DMS 273 treated with DMSO at 0.1 percent for 48 hours (cell line): Measurements from ENCODE around the gene CHRNA4.
"Not testable (repeated sequence)": the region's sequence is repeated elsewhere in the genome, so short reads cannot be mapped to it uniquely, and the experiment has no call there.

Experiments used
- DNase-seq: peaks from one replicate; lab custom pipeline; 2025; lab: John Stamatoyannopoulos, UW

Gene CHRNA4

DNA sequence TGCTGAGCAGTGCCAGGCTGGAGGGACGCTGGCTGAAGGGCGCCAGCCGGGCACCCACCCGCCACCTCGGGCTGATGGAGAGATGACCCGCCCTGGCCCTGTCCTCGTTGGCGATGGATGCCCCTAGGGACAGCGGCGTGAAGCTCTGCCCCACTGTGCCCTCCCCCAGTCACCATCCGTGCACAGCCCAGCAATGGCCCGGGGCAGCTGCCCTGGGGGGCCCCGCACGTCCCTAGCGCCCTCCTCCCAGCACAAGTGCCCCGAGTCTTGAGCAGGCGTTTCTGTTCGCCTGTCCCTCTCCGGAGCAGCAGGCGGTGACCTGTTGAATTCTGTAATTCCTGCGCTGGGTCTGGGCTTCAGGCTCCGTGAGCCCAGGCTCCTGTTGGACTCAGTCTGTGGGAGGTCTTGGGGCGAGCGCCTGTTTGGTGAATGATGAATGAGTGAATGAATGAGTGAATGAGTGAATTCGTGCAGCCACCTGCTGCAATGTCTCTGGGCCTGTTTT lies 36.8 kb upstream of the CHRNA4 start:
- no peak for DNase-seq

DNA sequence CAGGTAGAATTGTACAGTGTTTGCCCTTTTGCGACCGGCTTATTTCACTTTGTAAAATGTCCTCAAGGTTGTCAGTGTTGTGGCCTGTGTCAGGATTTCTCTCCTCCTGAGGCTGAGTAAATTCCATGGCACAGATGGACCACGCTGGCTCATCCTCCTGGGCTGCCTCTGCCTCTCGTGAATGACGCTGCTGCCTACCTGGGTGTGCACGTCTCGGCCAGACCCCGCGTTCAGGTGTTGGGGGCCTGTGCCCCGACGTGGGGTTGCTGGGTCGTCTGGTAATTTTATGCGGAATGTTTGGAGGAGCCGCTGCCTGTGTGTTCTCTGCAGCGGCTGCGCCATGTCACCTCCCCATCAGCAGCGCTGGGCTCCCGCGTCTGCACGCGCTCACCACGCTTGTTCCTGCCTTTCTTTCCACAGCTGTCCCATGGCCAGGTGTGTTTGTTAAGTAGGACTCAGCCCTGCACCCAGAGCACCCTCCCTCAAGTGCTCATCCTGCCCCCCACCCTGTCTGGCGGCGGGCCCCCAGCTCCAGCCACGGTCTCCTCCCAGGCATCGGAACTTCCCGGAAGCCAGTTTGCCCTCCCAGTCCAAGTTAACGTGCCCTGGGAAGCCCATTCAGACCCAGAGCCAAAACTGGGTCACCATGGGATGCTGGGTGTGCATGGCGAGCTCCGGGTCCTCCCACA lies 36.1 kb upstream of the CHRNA4 start:
- no peak for DNase-seq

DNA sequence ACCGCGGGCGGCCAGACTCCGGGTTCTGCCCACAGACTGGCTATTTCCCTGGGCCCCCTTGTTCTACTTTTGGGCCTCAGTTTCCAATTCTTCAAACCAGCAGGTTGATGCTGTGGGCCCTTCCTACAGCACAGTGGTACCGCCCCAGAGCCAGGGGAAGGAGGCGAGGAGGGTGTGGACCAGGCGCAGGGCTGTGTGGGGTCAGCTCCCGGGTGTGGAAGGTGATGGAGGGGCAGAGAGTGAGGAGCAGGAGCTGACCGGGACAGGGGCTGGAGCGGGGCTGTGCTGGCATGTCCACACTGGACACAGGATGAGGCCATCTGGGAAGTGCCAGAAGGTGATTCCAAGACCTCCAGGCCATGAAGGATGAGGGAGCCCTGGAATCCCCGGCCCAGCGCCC lies 35.2 kb upstream of the CHRNA4 start:
- no peak for DNase-seq

DNA sequence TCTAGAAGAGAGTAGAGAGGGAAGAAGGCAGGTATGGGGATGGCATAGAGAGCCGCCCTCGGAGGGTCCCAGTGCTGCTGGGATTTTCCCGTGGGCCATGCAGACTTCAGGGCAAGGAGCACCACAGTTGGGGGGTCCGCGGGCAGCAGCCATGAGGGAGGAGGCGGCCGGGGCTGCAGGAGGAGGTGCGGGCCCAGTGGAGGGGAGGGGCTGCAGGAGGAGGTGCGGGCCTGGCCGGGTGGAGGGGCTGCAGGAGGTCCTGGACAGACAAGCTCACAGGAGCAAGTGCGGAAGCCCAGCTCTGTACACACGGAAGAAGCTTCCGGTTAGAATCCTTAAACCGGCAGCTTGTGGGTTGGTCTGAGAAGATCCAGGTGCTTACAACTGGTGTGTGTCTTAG lies 34.6 kb upstream of the CHRNA4 start:
- DNase-seq, result no peak

DNA sequence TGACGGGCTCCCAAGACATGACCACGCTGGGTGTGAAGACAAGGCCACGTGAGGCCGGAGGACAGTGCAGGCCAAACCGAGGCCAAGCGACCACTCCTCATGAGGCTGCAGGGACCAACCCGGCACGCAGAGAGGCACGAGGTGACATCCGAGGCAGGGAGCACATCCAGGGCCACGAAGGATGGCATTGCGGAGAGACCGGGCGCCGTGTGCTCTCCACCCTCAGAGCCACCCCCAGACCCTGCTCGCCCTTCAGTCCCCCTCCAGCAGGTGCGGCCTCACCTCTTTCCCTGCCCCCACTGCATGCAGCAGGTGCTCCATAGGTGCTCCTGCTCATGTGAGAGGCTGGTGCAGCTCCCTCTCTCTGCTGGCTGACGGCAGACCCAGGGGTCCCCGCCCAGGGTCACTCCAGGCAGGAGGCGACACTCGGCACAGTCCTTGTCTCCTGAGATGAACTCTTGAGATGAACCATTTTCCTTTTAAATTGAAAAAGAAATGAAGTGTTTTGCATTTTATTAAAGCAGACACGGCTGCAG lies 33.8 kb upstream of the CHRNA4 start:
- DNase-seq, result no peak

DNA sequence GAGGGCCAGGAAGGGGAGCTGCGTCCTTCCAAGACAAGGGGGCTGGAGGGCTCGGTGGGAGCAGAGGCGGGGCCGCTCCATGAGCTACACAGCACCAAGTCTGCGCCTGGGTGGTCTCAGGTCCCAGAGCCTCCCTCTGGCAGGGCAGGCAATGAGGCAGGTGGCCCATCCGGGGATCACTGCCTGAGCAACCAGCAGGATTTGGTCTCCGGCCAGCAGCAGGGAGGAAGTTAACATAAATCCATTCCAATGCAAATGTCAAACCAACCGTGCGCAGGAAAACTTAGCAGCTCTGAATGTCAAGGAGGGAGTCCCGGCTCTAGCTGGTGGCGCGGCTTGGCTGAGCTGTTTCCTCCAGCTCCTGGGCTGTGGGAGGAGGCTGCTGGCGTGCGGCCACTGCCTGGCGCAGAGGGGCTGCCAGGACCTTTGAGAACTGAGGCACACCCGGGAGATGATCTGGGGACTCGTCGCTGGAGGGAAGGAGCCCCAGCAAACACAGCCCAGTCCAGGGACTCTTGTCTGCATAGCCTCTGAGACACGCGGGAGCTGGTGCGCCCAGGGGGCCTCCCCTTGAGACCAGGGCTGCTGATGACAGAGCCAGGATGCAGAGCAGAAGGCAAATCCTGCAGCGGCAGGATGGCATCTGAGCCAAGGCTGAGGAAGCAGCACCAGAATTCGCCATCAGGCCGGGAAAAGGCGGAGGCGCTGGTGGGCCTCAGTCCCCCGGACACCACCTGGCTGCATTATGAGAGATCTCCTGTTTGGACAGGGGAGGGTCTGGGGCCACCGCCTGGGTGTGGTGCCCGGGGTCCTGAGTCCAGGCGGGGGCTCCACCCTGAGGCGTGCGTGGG lies 33.1 kb upstream of the CHRNA4 start:
- DNase-seq, result peak; percentile 44

DNA sequence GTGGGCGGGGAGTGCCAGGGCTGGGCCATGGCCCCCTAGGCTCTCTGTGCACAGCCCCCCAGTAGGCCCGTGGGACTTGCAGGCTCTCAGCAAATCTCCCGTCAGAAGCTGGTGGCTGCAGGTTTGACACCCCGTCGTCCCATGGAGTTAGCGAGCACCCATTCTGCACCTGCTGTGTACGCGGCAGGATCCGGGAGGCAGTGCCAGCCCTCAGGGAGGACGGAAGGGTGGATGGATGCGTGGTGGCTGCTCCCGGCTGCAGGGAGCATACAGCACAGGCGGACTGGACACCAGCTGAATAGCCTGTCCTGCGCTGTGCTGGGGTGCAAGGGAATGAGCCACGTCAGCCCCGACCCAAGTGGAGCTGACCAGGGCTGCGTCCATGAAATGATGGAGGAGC lies 32.4 kb upstream of the CHRNA4 start:
- no peak for DNase-seq

DNA sequence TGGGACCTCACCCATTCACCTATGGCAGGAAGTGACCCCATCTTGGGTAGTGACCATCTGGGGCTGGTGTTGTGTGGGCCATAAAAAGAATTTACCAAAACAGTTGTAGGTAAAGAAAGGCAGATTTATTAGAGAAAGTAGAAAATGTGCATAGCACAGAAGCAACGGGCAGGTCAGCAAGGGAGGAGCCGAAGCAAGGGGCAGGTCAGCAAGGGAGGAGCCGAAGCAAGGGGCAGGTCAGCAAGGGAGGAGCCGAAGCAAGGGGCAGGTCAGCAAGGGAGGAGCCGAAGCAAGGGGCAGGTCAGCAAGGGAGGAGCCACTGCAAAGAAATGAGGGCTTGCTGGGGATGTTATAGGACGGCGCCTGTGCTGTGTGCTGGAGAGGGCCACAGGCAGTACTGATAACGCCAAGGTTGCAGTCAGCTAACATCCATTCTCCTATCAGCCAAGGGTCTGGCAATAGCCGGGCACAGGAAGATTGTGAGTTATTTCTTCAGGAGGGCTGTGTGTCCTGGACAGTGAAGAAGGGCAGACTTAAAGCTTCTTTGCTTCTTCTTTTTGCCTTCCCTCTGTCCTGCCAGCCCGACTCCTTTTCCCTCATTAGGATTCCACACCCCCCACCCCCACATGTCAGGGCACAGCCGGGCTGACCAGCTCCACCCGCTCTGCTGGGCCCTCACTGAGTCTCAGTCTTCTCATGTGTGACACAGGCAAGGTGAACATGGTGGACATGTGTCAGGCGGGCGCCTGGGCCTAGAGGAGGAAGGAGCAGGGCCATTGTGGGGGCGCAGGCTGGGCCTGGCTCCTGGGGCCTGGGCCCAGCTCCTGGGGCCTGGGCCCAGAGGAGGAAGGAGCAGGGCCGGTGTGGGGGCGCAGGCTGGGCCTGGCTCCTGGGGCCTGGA lies 31.6 kb upstream of the CHRNA4 start:
- no peak for DNase-seq

DNA sequence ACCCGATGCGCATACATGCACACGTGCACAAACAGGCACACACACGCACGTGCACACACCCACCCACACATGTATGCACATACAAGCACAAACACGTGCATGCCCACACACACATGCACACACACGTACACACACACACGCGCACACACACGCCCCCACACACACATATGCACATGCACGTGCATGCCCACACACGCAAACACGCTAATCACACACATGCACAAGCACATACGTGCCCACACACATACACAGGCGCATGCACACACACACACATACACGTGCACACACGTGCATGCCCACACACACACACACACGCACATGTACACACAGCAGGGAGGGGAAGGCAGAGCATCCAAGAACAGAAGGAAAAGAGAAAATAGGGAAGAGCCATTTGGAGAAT lies 26.8 kb upstream of the CHRNA4 start:
- DNase-seq, result no peak

DNA sequence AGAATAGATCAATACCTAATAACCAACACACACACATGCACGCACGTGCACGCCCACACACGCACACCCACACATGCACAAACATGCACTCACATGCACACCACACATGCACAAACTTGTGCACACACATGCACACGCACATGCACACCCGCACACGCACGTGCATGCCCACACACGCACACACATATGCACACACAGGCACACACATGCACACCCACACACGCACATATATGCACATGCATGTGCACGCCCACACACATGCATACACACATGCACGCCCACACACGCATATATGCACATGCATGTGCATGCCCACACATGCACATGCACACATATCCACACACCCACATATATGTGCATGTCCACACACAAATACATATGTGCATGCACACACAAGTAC lies 26.2 kb upstream of the CHRNA4 start:
- DNase-seq, result no peak

DNA sequence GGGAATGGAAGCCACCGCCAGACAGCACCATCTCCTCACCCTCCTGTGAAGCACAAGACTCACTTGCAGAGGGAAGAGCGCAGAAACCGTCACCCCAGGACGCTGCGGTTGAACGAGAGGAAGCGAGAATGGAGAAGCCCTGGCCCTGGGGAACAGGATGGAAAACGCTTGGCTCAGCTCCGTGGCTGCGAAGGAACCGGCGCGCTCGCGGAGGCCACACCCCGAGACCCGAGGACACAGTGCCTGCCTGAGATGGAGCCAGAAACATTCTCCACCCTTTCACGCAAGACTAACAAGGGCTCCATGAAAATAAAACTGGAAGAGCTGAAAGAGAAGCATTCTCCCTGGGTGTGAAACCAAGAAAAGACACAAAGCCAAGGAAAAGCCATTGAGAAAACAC lies 25.3 kb upstream of the CHRNA4 start:
- no peak for DNase-seq

DNA sequence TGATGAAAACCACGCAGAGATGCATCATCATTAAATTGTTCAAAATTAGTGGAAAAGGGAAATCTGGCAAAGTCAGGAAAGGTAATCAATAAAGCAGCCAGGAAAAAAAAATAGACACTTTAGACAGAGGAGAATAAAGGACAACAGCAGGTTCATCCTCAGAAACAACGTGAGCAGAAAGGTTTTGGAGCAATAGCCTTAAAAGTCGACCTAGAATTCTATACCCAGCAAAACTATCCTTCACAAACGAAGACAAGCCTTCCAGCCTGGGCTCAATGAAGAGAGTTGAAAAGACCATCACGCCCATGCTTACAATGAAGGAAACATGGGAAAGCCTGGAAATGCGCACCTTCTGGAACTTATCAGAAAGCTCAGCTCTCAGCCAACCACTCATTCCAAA lies 24.7 kb upstream of the CHRNA4 start:
- DNase-seq, result no peak

DNA sequence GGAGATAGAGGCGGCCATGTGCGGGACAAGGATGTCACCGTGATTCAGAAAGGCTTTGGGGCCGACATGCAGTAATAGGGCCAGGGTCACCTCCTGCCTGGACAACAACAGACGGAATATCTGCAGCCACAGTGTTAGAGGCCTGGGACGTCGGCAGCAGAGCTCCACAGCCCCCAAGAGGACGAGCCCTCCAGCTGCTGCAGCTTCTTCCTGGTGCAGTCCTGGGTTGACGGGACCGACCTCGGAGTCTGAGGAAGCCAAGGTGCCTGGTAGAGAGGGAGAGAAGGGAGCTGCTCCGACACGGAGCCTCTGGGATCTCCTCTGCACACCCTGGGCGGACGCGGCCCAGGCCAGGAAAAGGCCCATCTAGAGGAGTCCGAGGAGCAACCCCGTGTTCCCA lies 23.2 kb upstream of the CHRNA4 start:
- no peak for DNase-seq

DNA sequence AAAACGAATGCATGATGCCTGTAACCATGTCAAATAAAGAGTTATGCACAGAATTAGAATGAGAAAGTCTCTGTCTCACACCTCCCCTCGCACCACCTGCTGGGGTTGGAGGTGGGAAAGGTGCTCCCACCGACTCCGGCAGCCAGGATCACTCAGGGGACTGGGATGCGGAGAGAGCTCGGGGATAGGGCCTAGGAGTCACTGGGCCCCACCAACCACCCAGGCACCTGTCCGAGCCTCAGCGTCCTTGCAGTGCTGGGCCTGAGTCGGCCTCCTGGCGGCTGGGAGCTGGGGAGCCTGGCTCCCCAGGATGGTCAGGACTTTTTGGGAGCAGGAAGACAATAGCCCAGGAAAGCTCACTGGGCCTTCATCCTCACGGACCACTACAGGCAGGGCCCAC lies 22.4 kb upstream of the CHRNA4 start:
- DNase-seq, result no peak

DNA sequence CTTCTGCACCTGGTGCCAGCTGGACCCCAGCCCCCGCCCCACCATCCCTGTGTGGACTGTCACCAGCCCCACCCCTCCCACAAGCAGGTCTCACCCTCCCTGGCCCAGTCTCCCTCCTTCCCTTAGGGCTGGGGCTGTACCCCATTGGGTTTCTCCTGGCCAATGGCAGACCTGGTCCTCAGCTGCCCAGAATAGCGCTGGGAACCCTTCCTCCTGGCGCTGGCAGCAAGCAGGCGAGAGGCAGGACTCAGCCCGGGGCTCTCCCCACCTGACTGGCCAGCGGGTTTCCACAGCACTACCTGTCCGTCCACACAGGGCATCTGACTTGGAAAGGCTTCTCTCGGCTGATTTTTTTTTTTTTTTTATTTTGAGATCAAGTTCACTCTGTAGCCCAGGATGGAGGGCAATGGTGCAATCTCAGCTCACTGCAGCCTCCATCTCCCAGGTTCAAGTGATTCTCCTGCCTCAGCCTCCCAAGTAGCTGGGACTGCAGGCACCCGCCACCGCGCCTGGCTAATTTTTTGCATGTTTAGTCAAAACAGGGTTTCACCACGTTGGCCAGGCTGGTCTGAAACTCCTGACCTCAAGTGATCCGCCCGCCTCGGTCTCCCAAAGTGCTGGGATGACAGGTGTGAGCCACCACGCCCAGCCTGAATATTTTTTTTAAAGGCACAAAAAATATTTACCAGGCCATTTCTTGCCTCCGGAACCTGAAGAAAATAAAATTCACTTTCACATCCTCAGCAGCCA lies 21.6 kb upstream of the CHRNA4 start:
- DNase-seq, result no peak

DNA sequence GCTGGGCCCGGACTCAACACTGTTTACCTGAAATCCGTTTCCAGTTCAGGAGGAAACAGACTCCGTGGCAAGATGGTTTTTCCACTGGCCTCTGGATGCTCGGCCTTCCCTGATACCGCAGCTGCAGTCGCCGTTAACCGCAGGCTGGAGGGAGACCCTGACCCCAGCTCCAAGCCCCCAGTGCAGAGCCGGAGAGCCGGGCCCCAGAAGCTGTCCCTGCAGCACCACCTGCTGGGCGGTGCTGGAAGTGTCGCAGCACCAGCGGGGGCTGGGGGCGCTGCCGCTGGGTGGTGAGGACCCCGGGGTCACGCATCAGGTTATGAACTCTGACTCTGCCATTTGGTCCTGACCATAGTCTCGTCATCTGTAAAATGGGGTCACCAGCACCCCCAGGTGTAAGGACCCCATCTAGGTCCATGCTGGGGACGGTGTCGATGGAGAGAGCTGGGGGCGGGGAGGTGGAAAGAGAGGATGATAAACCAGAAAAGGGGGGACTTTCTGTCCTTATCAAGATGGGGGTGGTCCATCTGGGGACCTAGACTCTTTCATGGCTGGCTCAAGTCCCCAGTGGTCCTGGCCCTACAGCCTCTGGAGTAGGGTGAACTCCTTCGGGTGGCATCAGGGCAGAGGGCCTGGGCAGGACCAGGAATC lies 20.8 kb upstream of the CHRNA4 start:
- no peak for DNase-seq

DNA sequence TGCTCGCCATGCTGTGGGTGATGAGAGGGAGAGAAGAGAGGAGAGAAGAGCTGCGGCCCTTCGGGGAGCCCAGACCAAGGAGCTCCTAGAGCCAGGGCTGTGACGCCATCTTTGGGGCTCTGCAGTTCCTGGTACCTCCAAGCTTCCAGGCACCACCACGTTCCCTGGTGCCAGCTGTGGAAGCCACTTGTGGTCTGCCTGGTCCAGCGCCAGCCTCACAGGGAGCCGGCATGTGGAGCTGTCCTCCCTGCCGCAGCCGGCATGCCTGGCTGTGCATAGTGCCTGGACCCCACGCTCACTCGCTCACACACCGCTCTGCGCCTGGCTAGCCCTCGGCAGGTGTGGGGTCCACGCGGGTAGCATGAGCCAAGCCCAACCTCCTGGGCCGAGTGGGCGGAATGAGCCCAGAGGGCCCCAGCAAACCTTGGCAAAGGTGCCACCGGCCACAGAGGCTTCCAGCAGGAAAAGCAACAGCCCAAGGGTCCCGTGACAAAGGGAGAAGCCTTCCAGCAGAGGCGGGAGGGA lies 19.3 kb upstream of the CHRNA4 start:
- no peak for DNase-seq

DNA sequence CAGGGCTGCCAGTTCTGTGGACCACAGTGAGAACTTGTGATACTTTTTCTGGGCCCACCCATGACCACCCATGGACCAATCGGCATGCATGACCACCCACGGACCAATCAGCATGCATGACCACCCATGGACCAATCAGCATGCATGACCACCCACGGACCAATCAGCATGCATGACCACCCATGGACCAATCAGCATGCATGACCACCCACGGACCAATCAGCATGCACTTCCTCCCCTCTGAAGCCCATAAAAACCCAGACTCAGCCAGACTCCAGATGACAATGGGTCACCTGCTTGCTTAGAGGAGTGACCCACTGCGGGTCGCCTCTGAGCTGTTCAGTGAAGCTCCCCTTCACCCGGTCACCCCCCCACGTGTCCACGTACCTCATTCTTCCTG lies 18.7 kb upstream of the CHRNA4 start:
- DNase-seq, result not testable (repeated sequence)

DNA sequence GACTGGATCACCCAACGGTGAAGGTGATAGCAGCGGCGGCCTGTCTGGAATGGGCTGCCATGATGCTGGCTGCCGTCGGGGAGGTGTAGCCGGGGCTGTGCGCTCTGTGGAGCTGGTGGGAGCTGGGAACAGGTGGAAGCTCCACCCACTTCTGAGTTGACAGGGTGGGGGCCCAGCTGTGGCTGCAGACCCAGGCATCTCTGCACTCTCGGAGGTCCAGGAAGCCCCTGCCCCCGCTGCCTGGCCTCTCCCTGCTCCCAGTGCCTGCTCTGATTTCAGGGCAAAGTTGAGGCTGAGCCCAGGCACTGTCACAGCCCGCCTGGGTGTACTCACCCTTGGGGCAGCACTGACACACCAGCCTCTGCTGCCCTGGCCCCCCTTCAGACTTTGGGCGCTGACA lies 18.1 kb upstream of the CHRNA4 start:
- no peak for DNase-seq

DNA sequence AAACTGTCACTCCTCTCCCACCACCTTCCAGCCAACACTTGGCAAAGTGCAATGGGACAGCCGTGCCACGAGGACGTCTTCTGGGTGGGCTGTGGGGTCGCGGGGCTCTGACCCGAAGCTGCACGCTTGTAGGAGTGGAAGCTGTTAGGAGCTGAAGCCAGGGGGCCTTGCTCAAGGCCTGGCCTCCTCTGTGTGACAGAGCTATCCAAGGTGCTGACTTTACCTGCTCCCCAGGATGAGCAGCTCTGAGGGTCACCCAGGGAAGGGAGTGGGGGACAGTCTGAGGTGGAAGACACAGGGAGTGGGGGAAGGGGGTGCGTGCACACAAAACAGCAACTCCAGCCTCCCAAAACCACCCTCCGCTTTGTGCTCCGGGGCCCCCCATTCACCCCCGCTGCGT lies 17.5 kb upstream of the CHRNA4 start:
- no peak for DNase-seq

DNA sequence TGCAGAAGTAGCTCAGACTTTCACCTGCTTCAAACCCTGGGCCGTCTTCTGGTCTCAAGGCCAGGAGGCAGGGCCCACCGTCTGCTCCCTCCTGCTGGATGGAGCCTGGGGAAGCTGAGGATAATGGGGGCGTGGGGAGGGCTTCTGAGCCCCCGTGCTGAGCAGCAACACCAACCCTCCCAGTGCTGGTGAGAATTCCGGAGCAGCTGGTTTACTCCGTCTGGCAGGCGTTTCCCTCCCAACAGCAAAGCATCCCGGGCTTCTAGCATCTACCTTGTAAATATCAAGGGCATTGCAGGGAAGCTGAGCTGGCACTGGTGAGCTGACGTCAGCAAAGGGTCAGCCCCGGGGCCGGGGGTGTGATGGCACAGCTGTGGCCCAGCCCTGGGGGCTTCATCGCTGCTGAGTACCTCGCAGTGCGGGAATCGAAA lies 16.8 kb upstream of the CHRNA4 start:
- no peak for DNase-seq
